HFF-Myc (cell line): Measurements from ENCODE around the gene NLRC4.
"Not testable (repeated sequence)": the region's sequence is repeated elsewhere in the genome, so short reads cannot be mapped to it uniquely, and the experiment has no call there.

Experiments
- DNase-seq: peaks from one replicate; pipeline ENCODE4 v3.0.0-alpha.2; 2011; ENCODE audit warnings: low read depth; ENCODE audit errors: extremely low read depth
- H3K4me3 ChIP-seq: replicated peaks from 2 replicates; pipeline ENCODE4 v1.5.1; 2011; ENCODE audit warnings: low read depth, mild to moderate bottlenecking, control low read depth, low read length
- TF ChIP-seq, protein P1 (sequence below): IDR thresholded peaks from 2 replicates; pipeline ENCODE4 v1.5.1; 2012; ENCODE audit warnings: mild to moderate bottlenecking, low read depth, low read length, control low read depth; ENCODE audit errors: missing control alignments

NLRC4 gene

DNA sequence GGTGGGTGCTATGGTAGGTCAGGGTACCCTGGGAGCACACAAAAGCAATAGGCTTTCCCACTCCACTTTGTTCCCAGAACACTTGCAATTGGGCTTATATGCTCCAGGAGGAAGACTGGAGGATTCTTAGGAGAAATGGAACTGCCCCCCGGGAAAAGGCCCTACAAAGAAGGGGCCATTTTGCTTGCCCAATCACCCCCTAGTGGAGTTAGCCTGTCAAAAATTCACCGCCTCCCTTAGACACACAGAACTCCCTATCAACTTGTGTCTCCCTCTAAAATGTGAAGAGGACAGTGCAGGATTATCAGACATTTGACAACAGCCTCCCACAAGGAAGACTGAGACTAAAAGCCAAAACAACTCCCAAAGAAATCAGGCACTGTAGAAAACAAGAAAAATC, 36.5 kb downstream of the NLRC4 start:
- TF ChIP-seq, protein P1, sequence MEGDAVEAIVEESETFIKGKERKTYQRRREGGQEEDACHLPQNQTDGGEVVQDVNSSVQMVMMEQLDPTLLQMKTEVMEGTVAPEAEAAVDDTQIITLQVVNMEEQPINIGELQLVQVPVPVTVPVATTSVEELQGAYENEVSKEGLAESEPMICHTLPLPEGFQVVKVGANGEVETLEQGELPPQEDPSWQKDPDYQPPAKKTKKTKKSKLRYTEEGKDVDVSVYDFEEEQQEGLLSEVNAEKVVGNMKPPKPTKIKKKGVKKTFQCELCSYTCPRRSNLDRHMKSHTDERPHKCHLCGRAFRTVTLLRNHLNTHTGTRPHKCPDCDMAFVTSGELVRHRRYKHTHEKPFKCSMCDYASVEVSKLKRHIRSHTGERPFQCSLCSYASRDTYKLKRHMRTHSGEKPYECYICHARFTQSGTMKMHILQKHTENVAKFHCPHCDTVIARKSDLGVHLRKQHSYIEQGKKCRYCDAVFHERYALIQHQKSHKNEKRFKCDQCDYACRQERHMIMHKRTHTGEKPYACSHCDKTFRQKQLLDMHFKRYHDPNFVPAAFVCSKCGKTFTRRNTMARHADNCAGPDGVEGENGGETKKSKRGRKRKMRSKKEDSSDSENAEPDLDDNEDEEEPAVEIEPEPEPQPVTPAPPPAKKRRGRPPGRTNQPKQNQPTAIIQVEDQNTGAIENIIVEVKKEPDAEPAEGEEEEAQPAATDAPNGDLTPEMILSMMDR: no peak
- no peak for DNase-seq
- H3K4me3 ChIP-seq: no peak overlapping the region

DNA sequence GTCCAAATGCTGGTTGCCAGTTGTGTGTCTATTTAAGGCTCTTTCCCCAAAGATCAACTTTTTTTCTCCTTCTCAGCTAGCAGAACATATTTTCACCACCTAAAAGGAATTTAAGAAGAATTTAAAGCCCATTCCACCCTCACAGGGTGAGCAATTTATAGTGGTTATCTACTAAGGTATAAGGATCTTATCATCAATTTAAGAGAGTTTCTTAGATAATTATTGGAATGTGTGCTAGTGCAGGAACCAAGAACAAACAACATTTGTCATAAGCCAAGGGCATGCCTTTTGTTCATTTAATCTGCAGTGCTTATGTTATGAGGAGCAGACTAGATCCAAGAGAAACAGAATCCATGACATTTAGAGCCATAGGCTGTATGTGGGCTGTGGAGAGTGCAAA, 37.2 kb downstream of the NLRC4 start:
- no peak for DNase-seq
- TF ChIP-seq, protein P1: no peak
- H3K4me3 ChIP-seq: no peak overlapping the region

DNA sequence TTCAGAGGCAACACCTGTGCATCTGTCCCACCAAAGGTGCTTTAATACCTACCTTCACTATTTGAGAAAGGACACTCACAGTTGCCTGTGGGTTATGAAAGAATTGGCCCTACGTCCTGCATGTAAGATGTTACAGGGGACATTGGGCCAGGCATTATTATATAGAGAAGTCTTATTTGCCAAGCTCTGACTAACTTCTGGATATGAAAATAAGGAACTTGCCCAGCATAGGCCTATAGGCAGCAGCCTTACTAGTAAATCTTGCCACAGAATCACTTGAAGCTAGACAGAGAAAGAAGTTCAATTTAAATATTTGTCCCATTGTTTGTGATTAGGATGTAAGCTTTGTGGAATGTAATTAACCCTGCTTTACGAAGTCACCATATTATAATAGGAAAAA, 41.7 kb downstream of the NLRC4 start:
- TF ChIP-seq, protein P1: no peak
- H3K4me3 ChIP-seq: no peak overlapping the region

DNA sequence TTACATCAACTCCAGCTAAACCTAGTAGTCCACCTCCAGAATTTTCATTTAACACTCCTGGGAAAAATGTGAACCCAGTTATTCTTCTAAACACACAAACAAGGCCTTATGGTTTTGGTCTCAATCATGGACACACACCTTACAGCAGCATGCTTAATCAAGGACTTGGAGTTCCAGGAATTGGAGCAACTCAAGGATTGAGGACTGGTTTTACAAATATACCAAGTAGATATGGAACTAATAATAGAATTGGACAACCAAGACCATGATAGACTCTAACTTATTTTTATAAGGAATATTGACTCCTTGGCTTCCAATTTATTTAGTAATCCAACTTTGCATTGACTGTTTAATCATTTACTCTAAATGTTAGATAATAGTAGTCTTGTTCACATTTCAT, 44.2 kb downstream of the NLRC4 start:
- H3K4me3 ChIP-seq: no peak overlapping the region
- DNase-seq: no peak
- TF ChIP-seq, protein P1: no peak

More for the DNA sequence above, 41.7 kb downstream of the NLRC4 start:
- DNase-seq: no peak

DNA sequence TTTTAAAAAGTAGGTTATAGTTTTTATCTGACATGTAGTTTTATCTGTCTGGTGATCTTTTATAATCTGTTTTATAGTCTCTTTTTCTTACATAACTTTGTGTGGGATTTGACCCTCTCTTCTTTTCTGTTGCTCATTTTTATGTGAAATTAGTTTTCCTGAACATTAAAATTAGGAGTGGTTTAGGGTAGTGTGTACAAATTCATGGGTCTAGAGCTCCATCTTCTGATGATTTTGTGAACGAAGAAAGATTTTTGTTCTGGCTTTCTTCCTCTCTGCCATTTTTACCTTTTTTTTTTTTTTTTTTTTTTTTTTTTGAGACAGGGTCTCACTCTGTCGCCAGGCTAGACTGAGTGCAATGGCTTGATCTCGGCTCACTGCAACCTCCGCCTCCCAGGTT, 52.4 kb downstream of the NLRC4 start:
- TF ChIP-seq, protein P1: no peak

DNA sequence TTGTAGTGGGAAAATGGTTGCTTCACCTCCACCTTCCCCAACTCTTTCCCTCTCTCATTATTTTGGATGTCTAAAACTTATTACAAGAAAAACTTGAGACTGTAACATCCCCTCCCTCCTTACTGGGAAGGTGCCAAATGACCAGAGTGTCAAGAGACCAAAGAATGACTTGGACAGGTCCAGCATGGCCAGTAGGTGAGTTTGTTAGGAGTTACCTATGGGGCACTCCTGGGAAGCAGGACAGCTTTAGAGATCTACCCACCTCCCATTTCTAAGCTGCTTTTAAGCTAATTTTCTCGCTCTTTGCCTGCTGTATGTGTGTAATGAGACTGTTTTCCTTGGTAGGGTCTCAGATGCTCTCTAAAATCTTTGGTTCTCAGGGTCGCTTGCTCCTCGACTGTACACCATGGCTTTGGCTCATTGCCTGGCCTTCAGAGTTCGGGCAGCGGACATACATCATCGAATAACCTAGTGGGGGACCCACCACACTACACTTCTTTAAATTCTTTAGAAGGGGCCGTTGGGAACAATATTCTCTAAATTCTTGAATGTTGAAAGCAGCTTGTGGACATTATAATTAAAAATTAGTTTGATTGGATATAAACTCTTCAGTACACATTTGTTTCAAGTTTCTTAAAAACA, 53.8 kb downstream of the NLRC4 start:
- TF ChIP-seq, protein P1: no peak
- no peak overlapping the region for H3K4me3 ChIP-seq
- DNase-seq: no peak

More for the DNA sequence above, 52.4 kb downstream of the NLRC4 start:
- DNase-seq: no peak
- H3K4me3 ChIP-seq: no peak overlapping the region

DNA sequence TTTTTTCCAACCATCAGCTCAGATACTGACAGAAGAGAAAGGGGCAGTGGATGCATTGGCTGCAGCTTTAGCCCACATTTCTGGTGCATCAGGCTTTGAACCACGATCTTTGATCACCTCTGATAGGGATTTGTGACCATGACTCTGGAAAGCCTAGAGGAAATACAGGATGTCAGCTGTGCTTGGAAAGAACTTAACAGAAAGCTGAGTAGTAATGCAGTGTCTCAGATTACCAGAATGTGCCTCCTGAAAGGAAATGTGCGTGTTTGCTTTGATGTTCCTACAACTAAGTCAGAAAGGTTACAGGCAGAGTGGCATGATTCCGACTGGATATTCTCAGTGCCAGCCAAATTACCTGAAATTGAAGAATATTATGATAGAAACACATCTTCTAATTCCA, 61.3 kb downstream of the NLRC4 start:
- not testable (repeated sequence) for DNase-seq

More for the DNA sequence above, 61.3 kb downstream of the NLRC4 start:
- H3K4me3 ChIP-seq: not testable (repeated sequence)
